ENCODE results near the gene SMAD4. TPM values are rescaled to one million over a fixed set of nuclear protein-coding genes. Genes with fewer than 3 reads are reported as not detected.

Gene SMAD4
- total and polyA plus RNA-seq, 2 of the 13 experiments (the other 11 are each of a cell fraction or from before 2014, with no cell fraction given): 70.2 to 72.0 TPM

DNA sequence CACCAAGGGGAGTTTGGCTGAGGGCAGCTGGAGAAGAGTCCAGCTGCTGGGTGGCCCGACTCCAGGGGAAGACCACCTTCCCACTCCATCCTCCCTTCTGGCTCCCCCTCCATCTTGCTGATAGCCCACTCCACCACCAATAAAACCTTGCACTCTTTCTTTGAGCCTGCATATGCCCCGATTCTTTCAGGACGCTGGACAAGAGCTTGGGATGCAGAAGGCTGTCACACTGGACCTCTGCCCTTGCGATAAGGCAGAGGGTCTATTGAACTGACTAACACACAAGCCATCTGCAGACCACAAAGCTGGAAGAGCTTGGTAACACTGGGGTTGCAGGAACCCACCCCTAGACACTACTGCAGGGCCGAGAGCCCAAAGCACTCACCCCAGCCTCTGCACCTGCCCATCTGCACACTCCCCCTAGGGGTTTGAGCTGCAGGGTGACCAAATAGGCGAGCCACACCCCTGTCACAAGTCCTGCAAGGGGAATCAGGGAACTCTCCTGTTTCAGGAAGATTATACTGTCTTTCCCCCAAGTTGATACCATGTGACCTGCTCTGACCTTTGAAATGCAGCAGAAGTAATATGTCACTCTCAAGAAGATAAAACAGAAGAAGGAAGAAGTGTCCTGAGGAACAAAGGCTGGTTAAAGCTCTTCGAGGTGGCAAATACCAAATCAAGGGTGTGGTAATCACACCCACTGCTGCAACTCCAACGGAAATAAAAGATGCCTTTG, 70.5 kb downstream of the SMAD4 start:
- H3K4me3 ChIP-seq (replicated peaks in 1 of 3; ENCODE audit: insufficient read depth in 1 of 3, low read depth in 2 of 3, low read length in 3 of 3): no peak overlapping the region
- ChIA-PET POLR2A (no interaction called here), CTCF (ENCODE audit: low intra/inter-chr PET ratio, low total read pairs) (no interaction called here)
- no peak for TF ChIP-seq HES4 (CRISPR knock-in tag; IDR thresholded peaks at IDR 0.05; ENCODE audit: borderline replicate concordance)
- TF ChIP-seq REST (IDR thresholded peaks at IDR 0.05; ENCODE audit: borderline replicate concordance in 1 of 2, low read depth in 1 of 2, low read length in 2 of 2): peak in 1 of 2 experiments; percentile 57; a peak in 1 of 4 replicates
- H3K27ac ChIP-seq (ENCODE audit: extremely low read length, insufficient read depth, low read length): no peak overlapping the region
- in situ Hi-C loops (cut with HindIII; ENCODE audit: extremely low pct_ligation_motif_present, low pct_unique_long_range_greater_than_20kb) (loop anchor here (25.0 kb wide), 3 partner anchors 562 to 1587 kb away; no protein-coding TSS in a partner anchor), intact Hi-C loops (cut with micrococcal nuclease; ENCODE audit: unreplicated experiment) (no loop called here)
- no peaks in the 10 kb centered on the region for H3K9me3 ChIP-seq (ENCODE audit: low read length)
- H4K20me1 ChIP-seq (ENCODE audit: insufficient read depth, low read length): no peaks in the 10 kb centered on the region
- H3K36me3 ChIP-seq (replicated peaks in 1 of 2; ENCODE audit: control insufficient read depth in 1 of 2, insufficient read depth in 2 of 2, low read length in 2 of 2): no peaks in the 10 kb centered on the region
- no peak for DNase-seq (ENCODE audit: low spot score)
- no TSS peak for BruUV-seq (replicated peaks)
- ATAC-seq: peak; percentile 65
- no peak for FAIRE-seq
- H3K4me2 ChIP-seq (ENCODE audit: low read depth, low read length): no peak overlapping the region
- no peaks in the 10 kb centered on the region for H3K4me1 ChIP-seq (ENCODE audit: insufficient read depth, low read length)
- no peaks in the 10 kb centered on the region for H3K79me2 ChIP-seq (ENCODE audit: insufficient read depth, low read length)
- no peak overlapping the region for H3K9ac ChIP-seq (ENCODE audit: insufficient read depth, low read depth, low read length)
- no peak overlapping the region for H2AFZ ChIP-seq (ENCODE audit: low read length)
- 21% methylated on average over 8 of the region's 8 CpGs for WGBS (ENCODE audit: low lambda C conversion rate)
- H3K27me3 ChIP-seq (ENCODE audit: control insufficient read depth in 1 of 2, insufficient read depth in 2 of 2, low read length in 2 of 2): no peaks in the 10 kb centered on the region

GRCh38 chr18:51107082-51107481, 77.1 kb downstream of the SMAD4 start:
- no peak overlapping the region for H3K27ac ChIP-seq (ENCODE audit: extremely low read length, insufficient read depth, low read length)
- FAIRE-seq (no peak), DNase-seq (ENCODE audit: low spot score) (no peak), ATAC-seq (no peak)
- H3K27me3 ChIP-seq (ENCODE audit: control insufficient read depth in 1 of 2, insufficient read depth in 2 of 2, low read length in 2 of 2): no peaks in the 10 kb centered on the region
- no peaks in the 10 kb centered on the region for H4K20me1 ChIP-seq (ENCODE audit: insufficient read depth, low read length)
- no peak overlapping the region for H3K9ac ChIP-seq (ENCODE audit: insufficient read depth, low read depth, low read length)
- in situ Hi-C loops (cut with HindIII; ENCODE audit: extremely low pct_ligation_motif_present, low pct_unique_long_range_greater_than_20kb) (loop anchor here (5.0 to 25.0 kb wide), 4 partner anchors 275 to 1580 kb away; no protein-coding TSS in a partner anchor), intact Hi-C loops (cut with micrococcal nuclease; ENCODE audit: unreplicated experiment) (no loop called here)
- H2AFZ ChIP-seq (ENCODE audit: low read length): no peak overlapping the region
- CTCF ChIA-PET (ENCODE audit: low intra/inter-chr PET ratio, low total read pairs): no interaction called here
- POLR2A ChIA-PET: no interaction called here
- no peak overlapping the region for H3K4me2 ChIP-seq (ENCODE audit: low read depth, low read length)
- H3K36me3 ChIP-seq (replicated peaks in 1 of 2; ENCODE audit: control insufficient read depth in 1 of 2, insufficient read depth in 2 of 2, low read length in 2 of 2): no peaks in the 10 kb centered on the region
- H3K9me3 ChIP-seq (ENCODE audit: low read length): no peaks in the 10 kb centered on the region
- no TSS peak for BruUV-seq (replicated peaks)
- H3K4me1 ChIP-seq (ENCODE audit: insufficient read depth, low read length): peaks cover 10% of the 10 kb centered on the region
- no peak overlapping the region for H3K4me3 ChIP-seq (replicated peaks in 1 of 3; ENCODE audit: insufficient read depth in 1 of 3, low read depth in 2 of 3, low read length in 3 of 3)
- WGBS (ENCODE audit: low lambda C conversion rate): 45% methylated on average over 6 of the region's 6 CpGs
- H3K79me2 ChIP-seq (ENCODE audit: insufficient read depth, low read length): no peaks in the 10 kb centered on the region
- TF ChIP-seq ATRX (CRISPR knock-in tag; IDR thresholded peaks at IDR 0.05; ENCODE audit: borderline replicate concordance): no peak
- TF ChIP-seq, protein P1, sequence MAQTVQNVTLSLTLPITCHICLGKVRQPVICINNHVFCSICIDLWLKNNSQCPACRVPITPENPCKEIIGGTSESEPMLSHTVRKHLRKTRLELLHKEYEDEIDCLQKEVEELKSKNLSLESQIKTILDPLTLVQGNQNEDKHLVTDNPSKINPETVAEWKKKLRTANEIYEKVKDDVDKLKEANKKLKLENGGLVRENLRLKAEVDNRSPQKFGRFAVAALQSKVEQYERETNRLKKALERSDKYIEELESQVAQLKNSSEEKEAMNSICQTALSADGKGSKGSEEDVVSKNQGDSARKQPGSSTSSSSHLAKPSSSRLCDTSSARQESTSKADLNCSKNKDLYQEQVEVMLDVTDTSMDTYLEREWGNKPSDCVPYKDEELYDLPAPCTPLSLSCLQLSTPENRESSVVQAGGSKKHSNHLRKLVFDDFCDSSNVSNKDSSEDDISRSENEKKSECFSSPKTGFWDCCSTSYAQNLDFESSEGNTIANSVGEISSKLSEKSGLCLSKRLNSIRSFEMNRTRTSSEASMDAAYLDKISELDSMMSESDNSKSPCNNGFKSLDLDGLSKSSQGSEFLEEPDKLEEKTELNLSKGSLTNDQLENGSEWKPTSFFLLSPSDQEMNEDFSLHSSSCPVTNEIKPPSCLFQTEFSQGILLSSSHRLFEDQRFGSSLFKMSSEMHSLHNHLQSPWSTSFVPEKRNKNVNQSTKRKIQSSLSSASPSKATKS (CRISPR knock-in tag; IDR thresholded peaks at IDR 0.05): no peak
- TF ChIP-seq ZNF331 (CRISPR knock-in tag; IDR thresholded peaks at IDR 0.05): no peak
- TF ChIP-seq DNMT1 (CRISPR knock-in tag; IDR thresholded peaks at IDR 0.05): no peak
- TF ChIP-seq, protein P2, sequence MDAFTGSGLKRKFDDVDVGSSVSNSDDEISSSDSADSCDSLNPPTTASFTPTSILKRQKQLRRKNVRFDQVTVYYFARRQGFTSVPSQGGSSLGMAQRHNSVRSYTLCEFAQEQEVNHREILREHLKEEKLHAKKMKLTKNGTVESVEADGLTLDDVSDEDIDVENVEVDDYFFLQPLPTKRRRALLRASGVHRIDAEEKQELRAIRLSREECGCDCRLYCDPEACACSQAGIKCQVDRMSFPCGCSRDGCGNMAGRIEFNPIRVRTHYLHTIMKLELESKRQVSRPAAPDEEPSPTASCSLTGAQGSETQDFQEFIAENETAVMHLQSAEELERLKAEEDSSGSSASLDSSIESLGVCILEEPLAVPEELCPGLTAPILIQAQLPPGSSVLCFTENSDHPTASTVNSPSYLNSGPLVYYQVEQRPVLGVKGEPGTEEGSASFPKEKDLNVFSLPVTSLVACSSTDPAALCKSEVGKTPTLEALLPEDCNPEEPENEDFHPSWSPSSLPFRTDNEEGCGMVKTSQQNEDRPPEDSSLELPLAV (CRISPR knock-in tag; conservative IDR thresholded peaks at IDR 0.05; ENCODE audit: low read depth): no peak
- no peak for TF ChIP-seq ZNF180 (CRISPR knock-in tag; IDR thresholded peaks at IDR 0.05; ENCODE audit: borderline replicate concordance, low read depth)
- TF ChIP-seq SMC3 (IDR thresholded peaks at IDR 0.05; ENCODE audit: low read length): no peak
- TF ChIP-seq NFKBIZ (CRISPR knock-in tag; IDR thresholded peaks at IDR 0.05): no peak
